ENCODE measurements around the gene ADARB2.

ADARB2 gene

GRCh38 chr10:1190791-1191490, 546.4 kb downstream of the ADARB2 start:
- no peak for DNase-seq

GRCh38 chr10:1190052-1190395, 547.3 kb downstream of the ADARB2 start:
- no peak for DNase-seq

- no peak for DNase-seq
These were observed 547.9 kb downstream of the ADARB2 start for GRCh38 chr10:1189166-1190051.

- DNase-seq: no peak
These were observed 548.7 kb downstream of the ADARB2 start for GRCh38 chr10:1188558-1189135.

GRCh38 chr10:1187855-1188557, 549.3 kb downstream of the ADARB2 start:
- no peak for DNase-seq

GRCh38 chr10:1187151-1187854, 550.0 kb downstream of the ADARB2 start:
- DNase-seq: no peak

- DNase-seq: no peak
These were observed 550.7 kb downstream of the ADARB2 start for GRCh38 chr10:1186683-1186990.

- no peak for DNase-seq
These were observed 551.2 kb downstream of the ADARB2 start for GRCh38 chr10:1185911-1186682.

GRCh38 chr10:1184541-1185430, 552.5 kb downstream of the ADARB2 start:
- no peak for DNase-seq

- DNase-seq: no peak
These were observed 553.6 kb downstream of the ADARB2 start for GRCh38 chr10:1183701-1184100.

GRCh38 chr10:1183033-1183396, 554.3 kb downstream of the ADARB2 start:
- no peak for DNase-seq

- no peak for DNase-seq
These were observed 554.9 kb downstream of the ADARB2 start for GRCh38 chr10:1182280-1183032.

- DNase-seq: no peak
These were observed 556.5 kb downstream of the ADARB2 start for GRCh38 chr10:1180836-1181235.

GRCh38 chr10:1180071-1180730, 557.1 kb downstream of the ADARB2 start:
- no peak for DNase-seq

GRCh38 chr10:1179346-1180070, 557.8 kb downstream of the ADARB2 start:
- no peak for DNase-seq

GRCh38 chr10:1178506-1178905, 558.8 kb downstream of the ADARB2 start:
- DNase-seq: no peak

- DNase-seq: no peak
These were observed 559.4 kb downstream of the ADARB2 start for GRCh38 chr10:1177936-1178335.

GRCh38 chr10:1175956-1176565, 561.3 kb downstream of the ADARB2 start:
- no peak for DNase-seq

- DNase-seq: no peak
These were observed 563.3 kb downstream of the ADARB2 start for GRCh38 chr10:1174022-1174421.
